Small intestine (tissue), 7 donors: ENCODE data around the gene LTBP1. TPM values are rescaled to one million over a fixed set of nuclear protein-coding genes. Genes with fewer than 3 reads are reported as not detected.

Experiments
- DNase-seq, 2 donors: peaks; one replicate each; pipeline versions ENCODE4 v3.0.0 to v3.0.0-alpha.2; 2013
- FAIRE-seq: peaks from 2 replicates; lab custom pipeline; 2012; peaks lifted over from hg19 to GRCh38; lab: Jason Lieb, UNC
- H3K27ac ChIP-seq, 3 donors: one replicate each; pipeline ENCODE4 v1.5.1; 2013; ENCODE audit warnings: low read length in 2 of 3, mild to moderate bottlenecking in 2 of 3, control low read depth in 1 of 3, inconsistent platforms in 1 of 3, low read depth in 1 of 3, moderate library complexity in 1 of 3
- H3K27me3 ChIP-seq, 3 donors: one replicate each; pipeline ENCODE4 v1.6.1; 2013; ENCODE audit warnings: low read length in 3 of 3, inconsistent platforms in 1 of 3; ENCODE audit not compliant: control insufficient read depth in 3 of 3, insufficient read depth in 3 of 3
- H3K36me3 ChIP-seq, 3 donors: one replicate each; pipeline ENCODE4 v1.6.1; 2013; ENCODE audit warnings: low read length in 3 of 3, inconsistent platforms in 1 of 3, low read depth in 1 of 3, mild to moderate bottlenecking in 1 of 3, moderate library complexity in 1 of 3; ENCODE audit not compliant: control insufficient read depth in 3 of 3, insufficient read depth in 2 of 3
- H3K4me1 ChIP-seq, 3 donors: one replicate each; pipeline ENCODE4 v1.6.1; 2013; ENCODE audit warnings: low read length in 2 of 3, inconsistent platforms in 1 of 3, low read depth in 1 of 3, mild to moderate bottlenecking in 1 of 3, moderate library complexity in 1 of 3; ENCODE audit not compliant: control insufficient read depth in 3 of 3, insufficient read depth in 2 of 3
- H3K4me3 ChIP-seq, 3 donors: one replicate each; pipeline ENCODE4 v1.5.1; 2013; ENCODE audit warnings: low read length in 3 of 3, control low read depth in 1 of 3, inconsistent platforms in 1 of 3, low read depth in 1 of 3, mild to moderate bottlenecking in 1 of 3, moderate library complexity in 1 of 3
- H3K9me3 ChIP-seq, 2 donors: one replicate each; pipeline ENCODE4 v1.6.1; 2013; ENCODE audit warnings: low read depth in 1 of 2, low read length in 1 of 2; ENCODE audit not compliant: control insufficient read depth in 2 of 2, insufficient read depth in 1 of 2
- WGBS, 3 donors: extraction: QIAGEN DNeasy Blood & Tissue Kit; methylation state at CpG; one replicate each; pipeline ENCODE4 v1.1.7; 2013; 5-methylcytosine and 5-hydroxymethylcytosine counted together
- polyA plus RNA-seq, 4 donors: library from polyadenylated mRNA; stranded (reverse) in 3 of 4; unstranded in 1 of 4; fragments of 200-250 nt in 3 of 4; fragments of 120-200 nt in 1 of 4; gene quantifications; one replicate each; pipeline versions ENCODE4 v1.2.1 to v1.2.3, GENCODE V29; 2013
- donor health status: healthy with polysubstance abuse.
- donor health status: control.
- donor health status: control.
- donor health status: Bipolar disorder and iron deficiency.
- donor health status: healthy.

The LTBP1 gene
- polyA plus RNA-seq, 4 donors, result 0.67 to 12.1 (median 6.1) TPM

DNA sequence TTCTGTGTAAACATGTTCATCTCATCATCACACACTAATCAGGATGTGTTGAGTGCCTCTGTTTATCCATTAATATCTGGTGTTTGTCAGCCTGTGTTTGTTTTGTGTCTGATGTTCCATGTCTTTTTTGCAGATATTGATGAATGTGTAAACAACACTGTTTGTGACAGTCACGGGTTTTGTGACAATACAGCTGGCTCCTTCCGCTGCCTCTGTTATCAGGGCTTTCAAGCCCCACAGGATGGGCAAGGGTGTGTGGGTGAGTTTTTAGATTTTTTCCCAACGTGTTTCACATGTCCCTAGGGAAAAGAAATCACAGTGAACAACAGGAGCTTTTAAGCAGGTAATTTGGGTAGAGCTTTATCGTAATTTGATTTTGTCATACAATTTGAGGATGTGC, 396.0 kb downstream of the LTBP1 start:
- DNase-seq (no peak), FAIRE-seq (no peak)
- Histone ChIP-seq H3K4me3 (no peak overlapping the region), H3K27me3 (no peaks in the 10 kb centered on the region), H3K36me3 (peaks cover 0 to 3% (median 0%) of the 10 kb centered on the region in 3 donors), H3K4me1 (no peaks in the 10 kb centered on the region), H3K9me3 (no peaks in the 10 kb centered on the region), H3K27ac (no peak overlapping the region)
- 56 to 68% (median 62%) methylated on average over 4 of the region's 4 CpGs for WGBS, 3 donors

- no peaks in the 10 kb centered on the region for H3K9me3 ChIP-seq
- no peak for DNase-seq
- no peaks in the 10 kb centered on the region for H3K4me1 ChIP-seq
- H3K27me3 ChIP-seq, result no peaks in the 10 kb centered on the region
- no peak overlapping the region for H3K27ac ChIP-seq
- FAIRE-seq, result no peak
- H3K4me3 ChIP-seq, result no peak overlapping the region
- WGBS, 3 donors, result 84 to 87% (median 84%) methylated on average over 3 of the region's 3 CpGs
- H3K36me3 ChIP-seq, result peaks cover 0 to 3% (median 0%) of the 10 kb centered on the region in 3 donors
These were observed 396.7 kb downstream of the LTBP1 start for GRCh38 chr2:33343387-33343895.

DNA sequence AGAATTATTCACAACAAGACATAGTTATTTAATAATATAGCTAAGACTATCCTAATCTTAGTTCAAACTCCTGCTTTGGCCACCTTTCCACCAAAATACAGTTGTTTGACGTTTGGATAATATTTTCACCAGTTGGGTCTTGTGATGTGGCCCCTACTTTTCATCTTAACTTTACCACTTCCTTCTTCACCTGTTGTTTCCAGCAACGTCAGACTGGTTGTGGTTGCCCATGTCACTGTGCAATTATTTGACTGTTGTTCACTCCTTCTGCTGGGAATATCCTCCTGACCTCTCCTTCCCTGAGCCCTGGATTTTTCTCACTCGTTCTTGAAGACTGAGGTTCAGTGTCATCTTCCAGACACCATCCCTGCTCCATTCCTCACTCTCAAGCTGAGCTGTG, 397.5 kb downstream of the LTBP1 start:
- no peaks in the 10 kb centered on the region for H3K27me3 ChIP-seq
- WGBS, 3 donors, result 63 to 78% (median 67%) methylated on average over 3 of the region's 3 CpGs
- peaks cover 0 to 3% (median 0%) of the 10 kb centered on the region in 3 donors for H3K36me3 ChIP-seq
- FAIRE-seq (no peak), DNase-seq (no peak)
- no peak overlapping the region for H3K4me3 ChIP-seq
- no peaks in the 10 kb centered on the region for H3K4me1 ChIP-seq
- H3K27ac ChIP-seq, result no peak overlapping the region
- no peaks in the 10 kb centered on the region for H3K9me3 ChIP-seq

GRCh38 chr2:33347856-33348255, 401.1 kb downstream of the LTBP1 start:
- DNase-seq, result no peak
- peaks cover 0 to 3% (median 0%) of the 10 kb centered on the region in 3 donors for H3K36me3 ChIP-seq
- H3K27me3 ChIP-seq, result no peaks in the 10 kb centered on the region
- no peak overlapping the region for H3K4me3 ChIP-seq
- no peaks in the 10 kb centered on the region for H3K9me3 ChIP-seq
- no peaks in the 10 kb centered on the region for H3K4me1 ChIP-seq
- no peak overlapping the region for H3K27ac ChIP-seq
- FAIRE-seq, result no peak
- WGBS, 3 donors, result 70 to 93% (median 85%) methylated on average over 3 of the region's 3 CpGs

GRCh38 chr2:33350632-33351031, 403.9 kb downstream of the LTBP1 start:
- Histone ChIP-seq H3K4me3 (no peak overlapping the region), H3K27ac (no peak overlapping the region), H3K36me3 (peaks cover 0 to 3% (median 0%) of the 10 kb centered on the region in 3 donors), H3K27me3 (no peaks in the 10 kb centered on the region), H3K4me1 (no peaks in the 10 kb centered on the region), H3K9me3 (peaks cover 0 to 6% of the 10 kb centered on the region in 2 donors)
- DNase-seq (no peak), FAIRE-seq (no peak)

DNA sequence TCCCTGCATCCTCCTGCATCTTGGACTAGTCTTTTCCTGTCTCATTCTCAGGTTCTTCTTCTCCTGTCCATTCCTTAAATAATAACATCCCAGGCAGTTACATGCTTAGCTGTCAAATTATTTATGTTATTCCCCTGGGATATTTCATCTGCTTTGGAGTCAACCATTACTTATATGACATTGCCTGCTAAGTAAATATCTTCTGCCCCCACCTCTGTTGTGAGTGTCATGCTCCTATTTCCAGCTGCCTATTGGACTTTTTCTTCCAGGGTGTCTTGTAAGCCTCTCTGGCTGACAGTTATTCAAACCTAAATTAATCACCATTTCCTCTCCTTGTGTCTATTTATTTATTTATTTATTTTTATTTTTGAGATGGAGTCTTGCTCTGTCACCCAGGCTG, 405.0 kb downstream of the LTBP1 start:
- FAIRE-seq (no peak), DNase-seq (no peak)
- no peaks in the 10 kb centered on the region for H3K4me1 ChIP-seq

GRCh38 chr2:33354981-33355380, 408.2 kb downstream of the LTBP1 start:
- Histone ChIP-seq H3K9me3 (peaks cover 0 to 10% of the 10 kb centered on the region in 2 donors), H3K4me3 (no peak overlapping the region), H3K27ac (no peak overlapping the region), H3K4me1 (no peaks in the 10 kb centered on the region), H3K27me3 (no peaks in the 10 kb centered on the region), H3K36me3 (no peaks in the 10 kb centered on the region)
- DNase-seq (no peak), FAIRE-seq (no peak)
- WGBS, 3 donors, result 83 to 87% (median 86%) methylated on average over 8 of the region's 8 CpGs

More for the DNA sequence above, 405.0 kb downstream of the LTBP1 start:
- Histone ChIP-seq H3K27ac (no peak overlapping the region), H3K9me3 (peaks cover 0 to 10% of the 10 kb centered on the region in 2 donors), H3K4me3 (no peak overlapping the region), H3K27me3 (no peaks in the 10 kb centered on the region), H3K36me3 (peaks cover 0 to 3% (median 0%) of the 10 kb centered on the region in 3 donors)

DNA sequence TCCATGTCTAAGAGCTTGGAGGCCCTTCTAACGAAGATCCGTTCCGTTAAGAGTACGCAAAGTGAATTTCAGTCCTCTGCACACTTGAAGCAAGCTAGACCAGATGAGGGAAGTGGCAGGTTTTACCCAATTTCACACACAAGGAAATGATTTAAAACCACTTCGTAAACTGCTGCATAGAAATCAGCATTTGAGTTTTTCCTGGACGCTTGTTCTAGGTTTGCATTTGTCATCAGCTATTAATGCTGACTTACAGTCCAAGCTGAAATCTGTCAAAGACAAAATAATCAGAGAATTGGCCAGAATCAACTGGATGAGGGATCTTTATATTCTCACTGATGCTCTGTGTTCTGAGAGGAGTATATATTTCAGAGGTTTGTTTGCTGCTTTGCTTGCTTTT, 412.1 kb downstream of the LTBP1 start:
- Histone ChIP-seq H3K27me3 (no peaks in the 10 kb centered on the region), H3K27ac (no peak overlapping the region), H3K36me3 (no peaks in the 10 kb centered on the region), H3K4me3 (no peak overlapping the region), H3K9me3 (peaks cover 0 to 10% of the 10 kb centered on the region in 2 donors), H3K4me1 (no peaks in the 10 kb centered on the region)
- FAIRE-seq (no peak), DNase-seq (no peak)
- WGBS, 3 donors, result 90 to 92% (median 91%) methylated on average over 6 of the region's 6 CpGs
